PC-3 (cell line): Measurements from ENCODE around the gene RANBP1.

Source experiments
- CTCF ChIP-seq: fragments of 300-600 bp; sonication (generic); conservative IDR thresholded peaks from 2 replicates; pipeline ENCODE4 v1.5.1; 2017; ENCODE audit warnings: antibody characterized with exemption, low read depth, mild to moderate bottlenecking, low read length
- EZH2 ChIP-seq: fragments of 300-600 bp; sonication (generic); IDR thresholded peaks from one replicate; pipeline ENCODE4 v1.6.1; 2017; ENCODE audit warnings: antibody characterized with exemption, mild to moderate bottlenecking, low read length; ENCODE audit not compliant: unreplicated experiment
- EZH2phosphoT487 ChIP-seq: fragments of 300-600 bp; sonication (generic); IDR thresholded peaks from 2 replicates; pipeline ENCODE4 v1.6.1; 2018; ENCODE audit warnings: mild to moderate bottlenecking, antibody characterized with exemption, low read length, borderline replicate concordance

- no peak for TF ChIP-seq EZH2
- no peak for TF ChIP-seq CTCF
- no peak for TF ChIP-seq EZH2phosphoT487
Measured at GRCh38 chr22:20139391-20140106, 23.6 kb downstream of the RANBP1 start.
